Measurements from ENCODE around the gene P2RX2. TPM values are rescaled to one million over a fixed set of nuclear protein-coding genes. Genes with fewer than 3 reads are reported as not detected.

The P2RX2 gene
- total RNA-seq, result not detected in 2 replicates

GRCh38 chr12:132618683-132619043, at the start of gene P2RX2:
TSS of gene P2RX2 (plus strand) at chr12:132618776. CDS start at chr12:132618817, 41 bp downstream.

GRCh38 chr12:132610051-132610759, 8.4 kb upstream of the P2RX2 start, which contains the start of gene LRCOL1:
TSS of gene LRCOL1 (minus strand) at chr12:132610582. CDS start at chr12:132606251, 4,331 bp downstream.

Other genes with a start within 250 kb of the P2RX2 start
- 1.1 and 1.4 TPM in 2 replicates for gene FBRSL1, start 128.6 kb upstream of the P2RX2 start, total RNA-seq
- gene LRCOL1, start 8.2 kb upstream of the P2RX2 start, total RNA-seq, result not detected in 2 replicates
- gene POLE, start 68.6 kb downstream of the P2RX2 start, total RNA-seq, result 19.8 and 29.7 TPM in 2 replicates
- 13.3 and 13.5 TPM in 2 replicates for gene PXMP2, start 68.8 kb downstream of the P2RX2 start, total RNA-seq
- 19.9 and 29.5 TPM in 2 replicates for gene PGAM5, start 92.1 kb downstream of the P2RX2 start, total RNA-seq
- 51.1 and 63.1 TPM in 2 replicates for gene ANKLE2, start 143.1 kb downstream of the P2RX2 start, total RNA-seq
- gene GOLGA3, start 210.1 kb downstream of the P2RX2 start, total RNA-seq, result 132 and 178 TPM in 2 replicates